ENCODE results near the gene RNF148. TPM values are rescaled to one million over a fixed set of nuclear protein-coding genes. Genes with fewer than 3 reads are reported as not detected.

Gene RNF148
- polyA plus RNA-seq, 3 donors = not detected

- Histone ChIP-seq H3K4me2 (replicated peaks; ENCODE audit: extremely low read depth, low read length, poor library complexity, severe bottlenecking) (no peak overlapping the region), H3K9ac (ENCODE audit: insufficient read depth, low read length, poor library complexity, severe bottlenecking) (no peak overlapping the region), H3K36me3 (replicated peaks in 1 of 2; ENCODE audit: control insufficient read depth in 1 of 2, insufficient read depth in 2 of 2, low read length in 2 of 2) (no peaks in the 10 kb centered on the region), H4K20me1 (ENCODE audit: insufficient read depth, low read length) (no peaks in the 10 kb centered on the region), H3K4me1 (ENCODE audit: control insufficient read depth in 1 of 2, insufficient read depth in 2 of 2, low read length in 2 of 2) (no peaks in the 10 kb centered on the region), H2AFZ (ENCODE audit: insufficient read depth, low read depth, low read length, poor library complexity, severe bottlenecking) (no peak overlapping the region), H3K27me3 (ENCODE audit: control insufficient read depth in 2 of 2, insufficient read depth in 2 of 2, low read length in 2 of 2) (no peaks in the 10 kb centered on the region), H3K9me3 (replicated peaks in 1 of 2; ENCODE audit: control insufficient read depth in 1 of 2, insufficient read depth in 1 of 2, low read length in 2 of 2) (no peaks in the 10 kb centered on the region), H3K27ac (ENCODE audit: low read depth in 1 of 2, low read length in 2 of 2) (no peak overlapping the region), H3K79me2 (ENCODE audit: insufficient read depth, low read length) (no peaks in the 10 kb centered on the region), H3K4me3 (replicated peaks in 1 of 3; ENCODE audit: low read depth in 2 of 3, low read length in 3 of 3) (no peak overlapping the region)
- intact Hi-C loops (cut with micrococcal nuclease) = no loop called here
- no peak overlapping the region for H3K27ac Mint-ChIP-seq
- H3K4me1 Mint-ChIP-seq = no peaks in the 10 kb centered on the region
- H3K27me3 Mint-ChIP-seq (ENCODE audit: low read depth in 3 of 3) = no peaks in the 10 kb centered on the region
- H3K36me3 Mint-ChIP-seq = no peaks in the 10 kb centered on the region
- TF ChIP-seq CTCF (IDR thresholded peaks at IDR 0.05) = no peak
- no peak for DNase-seq
- peaks cover 0 to 6% (median 0%) of the 10 kb centered on the region in 7 donors for H3K9me3 Mint-ChIP-seq
- H3K4me3 Mint-ChIP-seq = no peak overlapping the region
Measured at GRCh38 chr7:122743211-122743610, 40.5 kb upstream of the RNF148 start.

GRCh38 chr7:122738947-122739346, 36.2 kb upstream of the RNF148 start:
- Histone ChIP-seq H3K36me3 (replicated peaks in 1 of 2; ENCODE audit: control insufficient read depth in 1 of 2, insufficient read depth in 2 of 2, low read length in 2 of 2) (no peaks in the 10 kb centered on the region), H3K4me2 (replicated peaks; ENCODE audit: extremely low read depth, low read length, poor library complexity, severe bottlenecking) (no peak overlapping the region), H3K4me3 (replicated peaks in 1 of 3; ENCODE audit: low read depth in 2 of 3, low read length in 3 of 3) (no peak overlapping the region), H3K9me3 (replicated peaks in 1 of 2; ENCODE audit: control insufficient read depth in 1 of 2, insufficient read depth in 1 of 2, low read length in 2 of 2) (no peaks in the 10 kb centered on the region), H3K4me1 (ENCODE audit: control insufficient read depth in 1 of 2, insufficient read depth in 2 of 2, low read length in 2 of 2) (no peaks in the 10 kb centered on the region), H3K27ac (ENCODE audit: low read depth in 1 of 2, low read length in 2 of 2) (no peak overlapping the region), H2AFZ (ENCODE audit: insufficient read depth, low read depth, low read length, poor library complexity, severe bottlenecking) (no peak overlapping the region), H3K79me2 (ENCODE audit: insufficient read depth, low read length) (no peaks in the 10 kb centered on the region), H3K27me3 (ENCODE audit: control insufficient read depth in 2 of 2, insufficient read depth in 2 of 2, low read length in 2 of 2) (no peaks in the 10 kb centered on the region), H4K20me1 (ENCODE audit: insufficient read depth, low read length) (no peaks in the 10 kb centered on the region), H3K9ac (ENCODE audit: insufficient read depth, low read length, poor library complexity, severe bottlenecking) (no peak overlapping the region)
- no peak for DNase-seq
- no peaks in the 10 kb centered on the region for H3K4me1 Mint-ChIP-seq
- H3K4me3 Mint-ChIP-seq = no peak overlapping the region
- H3K9me3 Mint-ChIP-seq = peaks cover 0 to 4% (median 2%) of the 10 kb centered on the region in 7 donors
- no peaks in the 10 kb centered on the region for H3K36me3 Mint-ChIP-seq
- intact Hi-C loops (cut with micrococcal nuclease) = no loop called here
- H3K27me3 Mint-ChIP-seq (ENCODE audit: low read depth in 3 of 3) = no peaks in the 10 kb centered on the region
- H3K27ac Mint-ChIP-seq = no peak overlapping the region
- WGBS (ENCODE audit: insufficient coverage) = 73% methylated on average over 2 of the region's 2 CpGs
- TF ChIP-seq CTCF (IDR thresholded peaks at IDR 0.05) = no peak

All from CD14-positive monocyte (primary cell).